Keratinocyte (primary cell): ENCODE results near the gene ASCC2. TPM values are rescaled to one million over a fixed set of nuclear protein-coding genes. Genes with fewer than 3 reads are reported as not detected.

Experiments
- DNase-seq: peaks from one replicate; pipeline ENCODE4 v3.0.0-alpha.2; 2011; ENCODE audit warnings: low read depth, missing footprints, low spot score
- FAIRE-seq: peaks from 2 replicates; lab custom pipeline; 2011; peaks lifted over from hg19 to GRCh38; lab: Jason Lieb, UNC
- H2AFZ ChIP-seq: 2 replicates; pipeline ENCODE4 v1.6.0; 2012; ENCODE audit warnings: low read length, control low read depth, inconsistent platforms; ENCODE audit not compliant: control insufficient read depth
- H3K27ac ChIP-seq: 2 replicates; pipeline ENCODE4 v1.5.1; 2011; ENCODE audit warnings: low read length; ENCODE audit not compliant: control insufficient read depth, insufficient read depth
- H3K27me3 ChIP-seq: 3 replicates; pipeline ENCODE4 v1.6.0; 2011; ENCODE audit warnings: low read length; ENCODE audit not compliant: control insufficient read depth, insufficient read depth; ENCODE audit errors: extremely low read depth
- H3K36me3 ChIP-seq, 2 experiments: 2 replicates in 1 of 2; 3 replicates in 1 of 2; pipeline ENCODE4 v1.5.1; 2011; ENCODE audit warnings: low read length in 2 of 2, mild to moderate bottlenecking in 1 of 2; ENCODE audit not compliant: control insufficient read depth in 2 of 2, insufficient read depth in 2 of 2; ENCODE audit errors: extremely low read depth in 1 of 2
- H3K4me1 ChIP-seq: 3 replicates; pipeline ENCODE4 v1.5.1; 2011; ENCODE audit warnings: low read length; ENCODE audit not compliant: control insufficient read depth, insufficient read depth; ENCODE audit errors: extremely low read depth
- H3K4me2 ChIP-seq: 3 replicates; pipeline ENCODE4 v1.6.0; 2011; ENCODE audit warnings: low read depth, low read length; ENCODE audit not compliant: control insufficient read depth, insufficient read depth; ENCODE audit errors: extremely low read depth
- H3K4me3 ChIP-seq, 3 experiments: fragments of 200-600 bp in 1 of 3; sonication (generic) in 1 of 3; 2 replicates in 2 of 3; 3 replicates in 1 of 3; pipeline ENCODE4 v1.5.1; 2011 to 2016; ENCODE audit warnings: low read length in 3 of 3, mild to moderate bottlenecking in 3 of 3, control low read depth in 2 of 3, inconsistent platforms in 1 of 3, low read depth in 1 of 3, mixed read lengths in 1 of 3, mixed run types in 1 of 3, moderate library complexity in 1 of 3; ENCODE audit not compliant: control insufficient read depth in 2 of 3, insufficient read depth in 2 of 3; ENCODE audit errors: extremely low read depth in 1 of 3
- H3K79me2 ChIP-seq: 2 replicates; pipeline ENCODE4 v1.6.0; 2012; ENCODE audit warnings: low read length; ENCODE audit not compliant: control insufficient read depth, insufficient read depth
- H3K9ac ChIP-seq: 3 replicates; pipeline ENCODE4 v1.6.0; 2011; ENCODE audit warnings: low read length; ENCODE audit not compliant: control insufficient read depth, insufficient read depth; ENCODE audit errors: extremely low read depth
- H3K9me1 ChIP-seq: 3 replicates; pipeline ENCODE4 v1.6.0; 2011; ENCODE audit warnings: low read length; ENCODE audit not compliant: control insufficient read depth, insufficient read depth; ENCODE audit errors: extremely low read depth
- H3K9me3 ChIP-seq: 2 replicates; pipeline ENCODE4 v1.5.1; 2012; ENCODE audit warnings: low read depth, low read length; ENCODE audit not compliant: control insufficient read depth
- H4K20me1 ChIP-seq: 3 replicates; pipeline ENCODE4 v1.6.0; 2011; ENCODE audit warnings: low read length; ENCODE audit not compliant: control insufficient read depth, insufficient read depth; ENCODE audit errors: extremely low read depth
- EZH2 ChIP-seq: IDR thresholded peaks from one replicate; pipeline ENCODE4 v1.6.1; 2012; ENCODE audit warnings: inconsistent platforms, mild to moderate bottlenecking, low read length, moderate library complexity
- dilution Hi-C: fragments of 300-500 bp; cut with MboI; formaldehyde crosslinking; loops from one replicate; pipeline ENCODE4 v1.7.0; 2020; ENCODE audit warnings: low sequenced_read_pairs; ENCODE audit not compliant: extremely low pct_ligation_motif_present
- polyA plus RNA-seq, 5 experiments: library from polyadenylated mRNA; depleted of rRNA in 3 of 5; stranded (reverse) in 3 of 5; stranded (forward) in 1 of 5; unstranded in 1 of 5; fragments of >200 nt; gene quantifications; 1 replicate in 1 of 5; 2 replicates in 3 of 5; 3 replicates in 1 of 5; pipeline versions ENCODE4 v1.2.1 to v1.2.3, GENCODE V29; 2011 to 2012; ENCODE audit warnings: missing spikeins in 2 of 5, low read depth in 1 of 5, low replicate concordance in 1 of 5
- TF ChIP-seq, protein P1 (sequence below), 3 experiments: IDR thresholded peaks in 1 of 3; conservative IDR thresholded peaks in 1 of 3; optimal IDR thresholded peaks in 1 of 3; 2 replicates in 2 of 3; 3 replicates in 1 of 3; pipeline versions ENCODE3 to v1.5.1; 2011; ENCODE audit warnings: low read length in 3 of 3, mild to moderate bottlenecking in 3 of 3, moderate library complexity in 2 of 3, control low read depth in 1 of 3, inconsistent platforms in 1 of 3; ENCODE audit not compliant: insufficient read depth in 2 of 3; ENCODE audit errors: extremely low read depth in 1 of 3

ASCC2 gene
- polyA plus RNA-seq, 1 donor (not counting 4 experiments of a cell fraction or from before 2014, with no cell fraction given): 51.3 TPM

DNA sequence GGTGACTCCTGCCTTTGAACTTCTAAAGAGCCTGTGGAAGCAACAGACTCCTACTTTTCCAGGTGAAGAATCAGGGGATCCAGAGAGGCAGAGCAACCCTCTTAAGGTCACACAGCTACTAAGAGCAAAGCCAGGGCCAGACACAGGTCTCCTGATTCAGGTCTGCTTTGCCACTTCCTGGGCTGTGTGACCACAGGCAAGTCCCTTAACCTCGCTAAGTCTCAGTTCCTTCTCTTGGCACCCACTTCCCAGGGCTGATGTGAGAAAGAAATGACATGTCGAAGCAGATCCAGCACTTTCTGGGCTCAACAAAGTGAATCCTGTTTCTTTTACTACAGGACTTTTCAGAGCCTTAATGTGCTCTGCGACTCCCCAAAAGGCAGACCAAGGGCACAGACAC is 40.7 kb downstream of the ASCC2 start:
- Histone ChIP-seq H3K27ac (no peak overlapping the region), H3K9ac (no peak overlapping the region), H3K4me2 (no peak overlapping the region), H4K20me1 (no peaks in the 10 kb centered on the region), H3K79me2 (no peaks in the 10 kb centered on the region), H3K9me3 (no peaks in the 10 kb centered on the region), H3K27me3 (no peaks in the 10 kb centered on the region), H3K9me1 (no peaks in the 10 kb centered on the region), H2AFZ (no peak overlapping the region), H3K36me3 (peaks cover 33 to 48% of the 10 kb centered on the region in 2 experiments), H3K4me1 (peaks cover 14% of the 10 kb centered on the region), H3K4me3 (no peak overlapping the region)
- TF ChIP-seq EZH2: no peak
- TF ChIP-seq, protein P1, sequence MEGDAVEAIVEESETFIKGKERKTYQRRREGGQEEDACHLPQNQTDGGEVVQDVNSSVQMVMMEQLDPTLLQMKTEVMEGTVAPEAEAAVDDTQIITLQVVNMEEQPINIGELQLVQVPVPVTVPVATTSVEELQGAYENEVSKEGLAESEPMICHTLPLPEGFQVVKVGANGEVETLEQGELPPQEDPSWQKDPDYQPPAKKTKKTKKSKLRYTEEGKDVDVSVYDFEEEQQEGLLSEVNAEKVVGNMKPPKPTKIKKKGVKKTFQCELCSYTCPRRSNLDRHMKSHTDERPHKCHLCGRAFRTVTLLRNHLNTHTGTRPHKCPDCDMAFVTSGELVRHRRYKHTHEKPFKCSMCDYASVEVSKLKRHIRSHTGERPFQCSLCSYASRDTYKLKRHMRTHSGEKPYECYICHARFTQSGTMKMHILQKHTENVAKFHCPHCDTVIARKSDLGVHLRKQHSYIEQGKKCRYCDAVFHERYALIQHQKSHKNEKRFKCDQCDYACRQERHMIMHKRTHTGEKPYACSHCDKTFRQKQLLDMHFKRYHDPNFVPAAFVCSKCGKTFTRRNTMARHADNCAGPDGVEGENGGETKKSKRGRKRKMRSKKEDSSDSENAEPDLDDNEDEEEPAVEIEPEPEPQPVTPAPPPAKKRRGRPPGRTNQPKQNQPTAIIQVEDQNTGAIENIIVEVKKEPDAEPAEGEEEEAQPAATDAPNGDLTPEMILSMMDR (optimal IDR thresholded peaks at IDR 0.05 in 1 of 3, IDR thresholded peaks at IDR 0.05 in 1 of 3, conservative IDR thresholded peaks at IDR 0.05 in 1 of 3; ENCODE audit: extremely low read depth in 1 of 3, insufficient read depth in 2 of 3, low read length in 3 of 3): no peak
- dilution Hi-C loops: no loop called here
- no peak for FAIRE-seq
- DNase-seq: no peak

GRCh38 chr22:29795663-29796062 is 42.4 kb downstream of the ASCC2 start:
- Histone ChIP-seq H3K4me1 (peaks cover 14% of the 10 kb centered on the region), H3K36me3 (peaks cover 36 to 37% of the 10 kb centered on the region in 2 experiments), H3K79me2 (no peaks in the 10 kb centered on the region), H3K9me3 (no peaks in the 10 kb centered on the region), H3K4me2 (no peak overlapping the region), H3K9ac (no peak overlapping the region), H3K27me3 (no peaks in the 10 kb centered on the region), H4K20me1 (no peaks in the 10 kb centered on the region), H3K9me1 (no peaks in the 10 kb centered on the region), H3K27ac (no peak overlapping the region), H3K4me3 (no peak overlapping the region), H2AFZ (no peak overlapping the region)
- dilution Hi-C loops: no loop called here
- DNase-seq (no peak), FAIRE-seq (no peak)
- TF ChIP-seq EZH2: no peak
- TF ChIP-seq, protein P1 (optimal IDR thresholded peaks at IDR 0.05 in 1 of 3, IDR thresholded peaks at IDR 0.05 in 1 of 3, conservative IDR thresholded peaks at IDR 0.05 in 1 of 3; ENCODE audit: extremely low read depth in 1 of 3, insufficient read depth in 2 of 3, low read length in 3 of 3): no peak
